SK-N-SH (cell line): ENCODE data around the gene RELN. TPM values are rescaled to one million over a fixed set of nuclear protein-coding genes. Genes with fewer than 3 reads are reported as not detected.
"Not testable (repeated sequence)": the region's sequence is repeated elsewhere in the genome, so short reads cannot be mapped to it uniquely, and the experiment has no call there.

Experiments used
- CTCF ChIA-PET: fragments of 300-600, 350-600 bp; formaldehyde crosslinking; extraction: SDS; loops from one replicate; lab custom pipeline; 2021; lab: Yijun Ruan, JAX
- POLR2A ChIA-PET: fragments of 350-600 bp; sonication (Branson Sonifier 250); formaldehyde crosslinking; extraction: SDS; loops from one replicate; lab custom pipeline; 2020; ENCODE audit warnings: antibody characterized with exemption, inconsistent platforms; lab: Yijun Ruan, JAX
- DNase-seq: peaks from one replicate; pipeline ENCODE4 v3.0.0; 2012
- H2AFZ ChIP-seq: fragments of 200-600 bp; sonication (generic); 2 replicates; pipeline ENCODE4 v1.8.1; 2016; ENCODE audit warnings: antibody characterized with exemption, mild to moderate bottlenecking, low read depth
- H3F3A ChIP-seq: fragments of 200-600 bp; sonication (generic); replicated peaks from 2 replicates; pipeline ENCODE3; 2016; ENCODE audit warnings: antibody characterized with exemption, mild to moderate bottlenecking; ENCODE audit not compliant: insufficient read depth
- H3K27ac ChIP-seq, 2 experiments: fragments of 200-500 bp in 1 of 2; fragments of 200-600 bp in 1 of 2; sonication (Bioruptor generic) in 1 of 2; sonication (generic), shearing (Covaris generic) in 1 of 2; 2 replicates each; pipeline versions ENCODE4 v1.5.1 to v1.6.1; 2014 to 2016; ENCODE audit warnings: low read depth in 2 of 2, inconsistent platforms in 1 of 2, low read length in 1 of 2, mild to moderate bottlenecking in 1 of 2, mixed read lengths in 1 of 2
- H3K27me3 ChIP-seq: fragments of 200-600 bp; sonication (generic), shearing (Covaris generic); 2 replicates; pipeline ENCODE4 v1.6.1; 2016; ENCODE audit warnings: mixed run types; ENCODE audit not compliant: insufficient read depth
- H3K36me3 ChIP-seq, 2 experiments: fragments of 200-500 bp in 1 of 2; fragments of 200-600 bp in 1 of 2; sonication (Bioruptor generic) in 1 of 2; sonication (generic) in 1 of 2; replicated peaks in 1 of 2; 2 replicates each; pipeline versions ENCODE3 to v1.5.1; 2014 to 2016; ENCODE audit warnings: low read length in 1 of 2, mild to moderate bottlenecking in 1 of 2; ENCODE audit not compliant: insufficient read depth in 2 of 2, control insufficient read depth in 1 of 2
- H3K4me1 ChIP-seq, 2 experiments: fragments of 200-500 bp in 1 of 2; fragments of 200-600 bp in 1 of 2; sonication (Bioruptor generic) in 1 of 2; sonication (generic), shearing (Covaris generic) in 1 of 2; 2 replicates each; pipeline versions ENCODE4 v1.5.1 to v1.6.1; 2014 to 2016; ENCODE audit warnings: low read depth in 1 of 2, low read length in 1 of 2, mixed run types in 1 of 2; ENCODE audit not compliant: insufficient read depth in 2 of 2, control insufficient read depth in 1 of 2
- H3K4me2 ChIP-seq: fragments of 200-600 bp; sonication (generic), shearing (Covaris generic); 2 replicates; pipeline ENCODE4 v1.6.1; 2017; ENCODE audit warnings: mixed run types
- H3K4me3 ChIP-seq, 2 experiments: fragments of 200-500 bp in 1 of 2; fragments of 200-600 bp in 1 of 2; sonication (Bioruptor generic) in 1 of 2; sonication (generic), shearing (Covaris generic) in 1 of 2; 2 replicates each; pipeline versions ENCODE4 v1.5.1 to v1.8.1; 2014 to 2016; ENCODE audit warnings: low read depth in 2 of 2, inconsistent platforms in 1 of 2, low read length in 1 of 2, mild to moderate bottlenecking in 1 of 2, mixed read lengths in 1 of 2, moderate library complexity in 1 of 2
- H3K79me2 ChIP-seq: fragments of 200-600 bp; sonication (generic); 2 replicates; pipeline ENCODE4 v1.8.1; 2017; ENCODE audit warnings: mild to moderate bottlenecking; ENCODE audit not compliant: insufficient read depth
- H3K9ac ChIP-seq: fragments of 200-600 bp; sonication (generic); 2 replicates; pipeline ENCODE4 v1.6.1; 2017; ENCODE audit warnings: mixed run types
- H3K9me2 ChIP-seq: fragments of 200-600 bp; sonication (generic); 2 replicates; pipeline ENCODE4 v1.6.1; 2017; ENCODE audit warnings: mixed run types
- H3K9me3 ChIP-seq: fragments of 200-600 bp; sonication (generic); 2 replicates; pipeline ENCODE4 v1.6.1; 2017; ENCODE audit warnings: mixed run types, mild to moderate bottlenecking, moderate library complexity
- H4K20me1 ChIP-seq: fragments of 200-600 bp; sonication (generic); 2 replicates; pipeline ENCODE4 v1.6.1; 2017; ENCODE audit warnings: mild to moderate bottlenecking, mixed run types; ENCODE audit not compliant: insufficient read depth
- CHD2 ChIP-seq: fragments of 150-350 bp; IDR thresholded peaks from 2 replicates; pipeline ENCODE4 v1.6.1; 2018; ENCODE audit warnings: low read length; ENCODE audit not compliant: partially characterized antibody
- ELF1 ChIP-seq: IDR thresholded peaks from 2 replicates; pipeline ENCODE4 v1.4.0; 2012
- EZH2phosphoT487 ChIP-seq: fragments of 200-600 bp; sonication (generic); IDR thresholded peaks from 2 replicates; pipeline ENCODE4 v1.6.1; 2017; ENCODE audit warnings: low read depth, mixed run types, mild to moderate bottlenecking, antibody characterized with exemption, moderate library complexity, borderline replicate concordance
- FOXM1 ChIP-seq: IDR thresholded peaks from 2 replicates; pipeline ENCODE4 v1.4.0; 2012; ENCODE audit warnings: low read depth, mild to moderate bottlenecking
- GABPA ChIP-seq: IDR thresholded peaks from 2 replicates; pipeline ENCODE4 v1.4.0; 2012; ENCODE audit warnings: low read depth, mild to moderate bottlenecking
- POLR2AphosphoS5 ChIP-seq: IDR thresholded peaks from 2 replicates; pipeline ENCODE4 v1.6.1; 2012; ENCODE audit warnings: low read depth, low read length
- RAD21 ChIP-seq: IDR thresholded peaks from 2 replicates; pipeline ENCODE4 v1.6.1; 2012; ENCODE audit warnings: mild to moderate bottlenecking, low read length
- RCOR1 ChIP-seq: fragments of 150-350 bp; IDR thresholded peaks from 2 replicates; pipeline ENCODE4 v1.6.1; 2017; ENCODE audit warnings: antibody characterized with exemption, low read length
- SMC3 ChIP-seq: IDR thresholded peaks from 2 replicates; pipeline ENCODE4 v1.6.1; 2012; ENCODE audit warnings: low read depth, low read length, improper control_type of control experiment
- TEAD4 ChIP-seq: IDR thresholded peaks from 2 replicates; pipeline ENCODE4 v1.4.0; 2012; ENCODE audit warnings: mild to moderate bottlenecking, borderline replicate concordance; ENCODE audit not compliant: insufficient read depth
- YY1 ChIP-seq: IDR thresholded peaks from 2 replicates; pipeline ENCODE4 v1.4.0; 2012; ENCODE audit warnings: low read depth, mild to moderate bottlenecking
- WGBS: methylation state at CpG from one replicate; pipeline ENCODE4 v1.1.6; 2017; ENCODE audit warnings: low lambda C conversion rate; 5-methylcytosine and 5-hydroxymethylcytosine counted together
- polyA plus RNA-seq, 3 experiments: library from polyadenylated mRNA; depleted of rRNA; stranded (reverse); fragments of >200 nt; gene quantifications; 2 replicates each; pipeline ENCODE4 v1.2.3, GENCODE V29; 2012
- TF ChIP-seq, protein P1 (sequence below): fragments of 150-350 bp; IDR thresholded peaks from 2 replicates; pipeline ENCODE4 v1.6.1; 2016; ENCODE audit warnings: mild to moderate bottlenecking, low read depth, low read length
- TF ChIP-seq, protein P2 (sequence below): fragments of 200-600 bp; sonication (generic); IDR thresholded peaks from 2 replicates; pipeline ENCODE4 v1.6.1; 2017; ENCODE audit warnings: antibody characterized with exemption, mild to moderate bottlenecking, moderate library complexity
- TF ChIP-seq, protein P3 (sequence below): IDR thresholded peaks from 2 replicates; pipeline ENCODE4 v1.4.0; 2012; ENCODE audit warnings: low read depth

RELN gene
- polyA plus RNA-seq, 1 of the 3 experiments (the other 2 are of a cell fraction), result 0.02 TPM

DNA sequence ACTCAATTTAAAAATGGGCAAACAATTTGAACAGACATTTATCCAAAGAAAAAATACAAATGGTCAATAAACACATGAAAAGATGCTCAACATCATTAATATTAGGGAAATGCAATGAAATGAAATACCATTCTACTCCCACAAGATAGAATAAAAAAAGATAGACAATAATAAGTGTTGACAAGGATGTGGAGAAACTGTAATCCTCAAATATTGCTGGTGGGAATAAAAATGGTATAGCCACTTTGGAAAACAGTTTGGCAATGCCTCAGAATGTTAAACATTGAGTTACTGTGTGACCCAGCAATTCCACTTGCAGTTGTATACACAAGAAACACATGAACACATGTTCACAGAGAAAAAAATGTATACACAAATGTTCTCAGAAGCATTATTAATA lies 197.6 kb downstream of the RELN start:
- H3K27ac ChIP-seq, result no peak overlapping the region
- H3F3A ChIP-seq, result no peaks in the 10 kb centered on the region
- no peak overlapping the region for H2AFZ ChIP-seq
- ChIA-PET POLR2A (no interaction called here), CTCF (no interaction called here)
- no peaks in the 10 kb centered on the region for H3K36me3 ChIP-seq
- no peak overlapping the region for H3K9ac ChIP-seq
- TF ChIP-seq POLR2AphosphoS5 (no peak), TEAD4 (no peak)
- TF ChIP-seq, protein P1, sequence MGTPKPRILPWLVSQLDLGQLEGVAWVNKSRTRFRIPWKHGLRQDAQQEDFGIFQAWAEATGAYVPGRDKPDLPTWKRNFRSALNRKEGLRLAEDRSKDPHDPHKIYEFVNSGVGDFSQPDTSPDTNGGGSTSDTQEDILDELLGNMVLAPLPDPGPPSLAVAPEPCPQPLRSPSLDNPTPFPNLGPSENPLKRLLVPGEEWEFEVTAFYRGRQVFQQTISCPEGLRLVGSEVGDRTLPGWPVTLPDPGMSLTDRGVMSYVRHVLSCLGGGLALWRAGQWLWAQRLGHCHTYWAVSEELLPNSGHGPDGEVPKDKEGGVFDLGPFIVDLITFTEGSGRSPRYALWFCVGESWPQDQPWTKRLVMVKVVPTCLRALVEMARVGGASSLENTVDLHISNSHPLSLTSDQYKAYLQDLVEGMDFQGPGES, result no peak
- TF ChIP-seq, protein P2, sequence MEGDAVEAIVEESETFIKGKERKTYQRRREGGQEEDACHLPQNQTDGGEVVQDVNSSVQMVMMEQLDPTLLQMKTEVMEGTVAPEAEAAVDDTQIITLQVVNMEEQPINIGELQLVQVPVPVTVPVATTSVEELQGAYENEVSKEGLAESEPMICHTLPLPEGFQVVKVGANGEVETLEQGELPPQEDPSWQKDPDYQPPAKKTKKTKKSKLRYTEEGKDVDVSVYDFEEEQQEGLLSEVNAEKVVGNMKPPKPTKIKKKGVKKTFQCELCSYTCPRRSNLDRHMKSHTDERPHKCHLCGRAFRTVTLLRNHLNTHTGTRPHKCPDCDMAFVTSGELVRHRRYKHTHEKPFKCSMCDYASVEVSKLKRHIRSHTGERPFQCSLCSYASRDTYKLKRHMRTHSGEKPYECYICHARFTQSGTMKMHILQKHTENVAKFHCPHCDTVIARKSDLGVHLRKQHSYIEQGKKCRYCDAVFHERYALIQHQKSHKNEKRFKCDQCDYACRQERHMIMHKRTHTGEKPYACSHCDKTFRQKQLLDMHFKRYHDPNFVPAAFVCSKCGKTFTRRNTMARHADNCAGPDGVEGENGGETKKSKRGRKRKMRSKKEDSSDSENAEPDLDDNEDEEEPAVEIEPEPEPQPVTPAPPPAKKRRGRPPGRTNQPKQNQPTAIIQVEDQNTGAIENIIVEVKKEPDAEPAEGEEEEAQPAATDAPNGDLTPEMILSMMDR, result no peak
- no peak overlapping the region for H3K4me2 ChIP-seq
- H3K4me3 ChIP-seq, result no peak overlapping the region
- no peaks in the 10 kb centered on the region for H3K27me3 ChIP-seq
- H3K9me3 ChIP-seq, result no peaks in the 10 kb centered on the region
- no peaks in the 10 kb centered on the region for H3K79me2 ChIP-seq
- no peaks in the 10 kb centered on the region for H4K20me1 ChIP-seq
- no peaks in the 10 kb centered on the region for H3K9me2 ChIP-seq
- no peak for DNase-seq
- no peaks in the 10 kb centered on the region for H3K4me1 ChIP-seq

DNA sequence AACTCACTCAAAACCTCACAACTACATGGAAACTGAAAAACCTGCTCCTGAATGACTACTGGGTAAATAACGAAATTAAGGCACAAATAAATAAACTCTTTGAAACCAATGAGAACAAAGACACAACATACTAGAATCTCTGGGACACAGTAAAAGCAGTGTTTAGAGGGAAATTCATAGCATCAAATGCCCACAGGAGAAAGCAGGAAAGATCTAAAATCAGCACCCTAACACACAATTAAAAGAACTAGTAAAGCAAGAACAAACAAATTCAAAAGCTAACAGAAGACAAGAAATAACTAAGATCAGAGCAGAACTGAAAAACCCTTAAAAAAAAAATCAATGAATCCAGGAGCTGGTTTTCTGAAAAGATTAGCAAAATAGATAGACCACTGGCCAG lies 202.4 kb downstream of the RELN start:
- H3K9ac ChIP-seq, POLR2A ChIA-PET, H2AFZ ChIP-seq, CTCF ChIA-PET, H3K4me1 ChIP-seq, H3K9me3 ChIP-seq, H3K27ac ChIP-seq, H3K9me2 ChIP-seq, H3F3A ChIP-seq, H4K20me1 ChIP-seq, H3K4me3 ChIP-seq, H3K36me3 ChIP-seq, DNase-seq, H3K27me3 ChIP-seq, H3K79me2 ChIP-seq, H3K4me2 ChIP-seq: not testable (repeated sequence)
- 27% methylated on average over 1 of the region's 1 CpG for WGBS

DNA sequence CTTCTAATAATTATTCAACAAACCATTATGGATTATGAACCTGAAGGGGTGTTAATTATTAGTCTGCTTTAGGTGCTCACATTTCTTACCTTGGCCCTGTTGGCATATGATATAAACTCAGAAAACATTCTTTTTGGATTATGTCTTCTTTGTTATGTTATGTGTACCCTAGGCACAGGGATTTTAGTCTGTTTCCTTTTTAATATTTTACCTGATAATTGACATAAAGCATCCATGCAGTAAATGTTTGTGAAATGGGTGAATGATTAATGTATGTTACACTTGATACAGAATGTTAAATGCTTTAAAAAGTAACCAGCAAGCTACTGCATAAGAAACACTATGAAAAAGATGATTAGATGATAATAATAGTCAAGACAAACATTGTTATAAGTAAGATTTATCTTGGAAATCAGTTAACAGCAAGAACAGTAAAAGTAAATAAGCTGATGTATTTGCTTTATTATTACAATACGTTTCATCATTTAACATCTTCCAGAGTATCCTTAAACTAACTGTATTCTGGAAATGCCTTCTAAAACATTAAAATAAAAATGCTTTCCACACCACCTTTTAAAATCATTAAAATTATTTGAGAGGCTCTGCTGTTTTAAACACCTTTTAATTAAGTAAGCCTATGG lies 204.7 kb downstream of the RELN start:
- H3K27me3 ChIP-seq, result no peaks in the 10 kb centered on the region
- H4K20me1 ChIP-seq, result no peaks in the 10 kb centered on the region
- no peak overlapping the region for H2AFZ ChIP-seq
- no peaks in the 10 kb centered on the region for H3K4me1 ChIP-seq
- WGBS, result 29% methylated on average over 1 of the region's 1 CpG
- H3K9me3 ChIP-seq, result no peaks in the 10 kb centered on the region
- no peaks in the 10 kb centered on the region for H3K9me2 ChIP-seq
- no peak overlapping the region for H3K27ac ChIP-seq
- TF ChIP-seq RAD21, result no peak
- no peak for TF ChIP-seq ELF1
- TF ChIP-seq FOXM1, result no peak
- no peak for TF ChIP-seq GABPA
- TF ChIP-seq, protein P1, result no peak
- TF ChIP-seq TEAD4, result no peak
- TF ChIP-seq, protein P3, sequence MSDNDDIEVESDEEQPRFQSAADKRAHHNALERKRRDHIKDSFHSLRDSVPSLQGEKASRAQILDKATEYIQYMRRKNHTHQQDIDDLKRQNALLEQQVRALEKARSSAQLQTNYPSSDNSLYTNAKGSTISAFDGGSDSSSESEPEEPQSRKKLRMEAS, result no peak
- TF ChIP-seq EZH2phosphoT487, result no peak
- TF ChIP-seq YY1, result no peak
- no peak for TF ChIP-seq CHD2
- TF ChIP-seq SMC3, result no peak
- no peak for TF ChIP-seq RCOR1
- no peak overlapping the region for H3K4me3 ChIP-seq
- no peak for DNase-seq
- no peak overlapping the region for H3K4me2 ChIP-seq
- H3K79me2 ChIP-seq, result no peaks in the 10 kb centered on the region
- ChIA-PET CTCF (interaction anchor here (0.6 kb wide), 1 partner anchor 53 kb away, joined by 3 read pairs; no protein-coding TSS in a partner anchor), POLR2A (no interaction called here)
- no peak overlapping the region for H3K9ac ChIP-seq
- no peaks in the 10 kb centered on the region for H3K36me3 ChIP-seq
- no peaks in the 10 kb centered on the region for H3F3A ChIP-seq
